GM21619 (cell line): ENCODE data around the gene PIGR.

Experiments
- ATAC-seq: cut with Tn5 transposase; IDR thresholded peaks from one replicate; pipeline ENCODE4 v1.9.1; 2021; ENCODE audit not compliant: unreplicated experiment

Gene PIGR, protein sequence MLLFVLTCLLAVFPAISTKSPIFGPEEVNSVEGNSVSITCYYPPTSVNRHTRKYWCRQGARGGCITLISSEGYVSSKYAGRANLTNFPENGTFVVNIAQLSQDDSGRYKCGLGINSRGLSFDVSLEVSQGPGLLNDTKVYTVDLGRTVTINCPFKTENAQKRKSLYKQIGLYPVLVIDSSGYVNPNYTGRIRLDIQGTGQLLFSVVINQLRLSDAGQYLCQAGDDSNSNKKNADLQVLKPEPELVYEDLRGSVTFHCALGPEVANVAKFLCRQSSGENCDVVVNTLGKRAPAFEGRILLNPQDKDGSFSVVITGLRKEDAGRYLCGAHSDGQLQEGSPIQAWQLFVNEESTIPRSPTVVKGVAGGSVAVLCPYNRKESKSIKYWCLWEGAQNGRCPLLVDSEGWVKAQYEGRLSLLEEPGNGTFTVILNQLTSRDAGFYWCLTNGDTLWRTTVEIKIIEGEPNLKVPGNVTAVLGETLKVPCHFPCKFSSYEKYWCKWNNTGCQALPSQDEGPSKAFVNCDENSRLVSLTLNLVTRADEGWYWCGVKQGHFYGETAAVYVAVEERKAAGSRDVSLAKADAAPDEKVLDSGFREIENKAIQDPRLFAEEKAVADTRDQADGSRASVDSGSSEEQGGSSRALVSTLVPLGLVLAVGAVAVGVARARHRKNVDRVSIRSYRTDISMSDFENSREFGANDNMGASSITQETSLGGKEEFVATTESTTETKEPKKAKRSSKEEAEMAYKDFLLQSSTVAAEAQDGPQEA

DNA sequence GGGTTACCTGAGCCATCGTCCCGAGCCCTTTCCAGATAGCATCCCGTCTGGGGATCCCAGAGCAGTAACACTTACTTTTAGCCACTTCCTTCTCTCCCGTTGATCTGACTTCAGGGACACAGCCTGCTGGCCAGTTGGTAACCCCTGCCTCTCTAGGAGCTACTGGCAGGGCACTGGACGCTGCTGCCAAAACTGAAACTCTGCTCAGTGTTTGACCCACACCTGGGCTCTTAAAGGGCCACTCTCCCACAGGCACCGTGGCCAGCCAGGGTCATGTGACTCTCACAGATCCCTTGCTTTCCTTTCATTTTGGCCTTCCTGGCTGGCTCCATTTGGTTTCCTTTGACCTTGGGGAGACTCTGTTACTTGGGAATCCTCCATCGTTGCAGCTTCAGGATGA is at the start of gene PIGR:
Gene PIGR, minus strand, starts transcription at position 206 of the 400 bp plus-strand sequence. CDS start 5,935 bp downstream, outside the sequence.
- no peak for ATAC-seq

DNA sequence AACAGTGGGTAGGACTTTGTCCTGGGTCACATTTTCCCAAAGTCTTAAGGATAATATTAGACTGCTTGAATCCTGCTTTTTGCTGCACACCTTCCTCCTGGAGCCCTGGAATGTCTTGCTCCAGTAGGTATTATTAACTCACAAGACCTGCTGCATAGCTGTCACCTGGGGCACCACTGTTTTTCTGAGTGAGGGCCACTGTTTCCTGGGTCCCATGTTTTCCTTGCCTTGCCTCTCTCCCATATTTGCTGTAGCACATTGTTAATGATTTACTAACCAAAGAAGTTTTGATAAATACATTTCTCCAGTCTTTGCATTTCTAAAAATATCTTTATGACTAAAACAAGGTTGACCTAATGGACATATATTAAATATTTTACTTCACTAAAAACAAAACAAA is 46.5 kb upstream of the PIGR start:
- ATAC-seq: no peak

DNA sequence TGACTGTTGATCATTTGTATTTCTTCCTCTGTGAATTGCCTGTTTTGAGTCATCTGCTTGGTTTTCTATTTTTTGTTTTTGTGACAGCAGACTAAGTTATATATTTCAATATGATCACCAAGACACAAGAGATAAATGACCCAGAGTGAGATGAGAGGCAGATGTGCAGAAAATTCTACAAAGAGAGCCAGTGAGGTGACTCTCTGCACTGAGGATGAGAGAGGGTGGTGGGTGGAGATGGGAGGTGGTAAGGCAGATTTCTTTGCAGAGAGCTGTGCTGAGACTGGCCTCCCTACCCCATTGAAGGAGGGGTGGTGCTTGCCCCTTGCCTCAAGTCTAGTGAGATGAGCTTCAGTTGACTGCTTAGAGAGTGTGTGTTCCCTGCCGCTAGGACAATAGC is 41.6 kb upstream of the PIGR start:
- no peak for ATAC-seq

DNA sequence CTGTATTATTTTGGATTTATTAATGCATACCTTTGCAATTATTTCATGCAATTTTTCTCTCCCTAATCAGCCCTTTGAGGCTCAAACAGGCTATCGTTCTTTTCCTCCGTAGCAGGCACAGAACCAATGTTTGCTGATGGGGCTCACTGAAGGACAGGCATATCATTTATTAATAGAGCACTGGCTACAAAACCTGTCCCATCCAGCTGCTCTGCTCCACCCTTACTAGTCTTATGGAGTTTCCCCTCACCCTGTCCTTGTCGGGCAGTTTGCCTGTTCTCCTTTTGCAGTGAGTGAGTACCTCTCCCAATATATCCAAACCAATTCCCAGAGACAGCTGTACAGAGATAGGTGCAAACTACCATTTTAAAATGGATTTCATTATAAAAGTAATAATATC is 40.6 kb upstream of the PIGR start:
- ATAC-seq: no peak

DNA sequence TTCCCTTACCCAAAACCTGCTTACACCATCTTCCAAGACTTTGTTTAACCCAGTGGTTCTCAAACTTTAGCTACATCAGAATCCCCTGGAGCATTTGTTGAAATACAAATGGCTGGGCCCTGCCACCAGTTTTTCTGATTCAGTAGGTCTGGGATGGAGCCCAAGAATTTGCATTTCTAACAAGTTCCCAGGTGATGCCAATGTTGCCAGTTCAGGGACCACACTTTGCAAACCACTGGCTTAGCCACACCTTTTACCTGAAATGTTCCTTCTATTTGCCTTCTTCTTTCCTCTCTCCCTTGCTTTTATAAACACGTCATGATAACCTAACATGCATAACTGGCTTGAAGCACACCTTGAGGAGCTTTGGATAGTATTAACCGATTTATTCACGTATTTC is 40.1 kb upstream of the PIGR start:
- ATAC-seq: no peak

DNA sequence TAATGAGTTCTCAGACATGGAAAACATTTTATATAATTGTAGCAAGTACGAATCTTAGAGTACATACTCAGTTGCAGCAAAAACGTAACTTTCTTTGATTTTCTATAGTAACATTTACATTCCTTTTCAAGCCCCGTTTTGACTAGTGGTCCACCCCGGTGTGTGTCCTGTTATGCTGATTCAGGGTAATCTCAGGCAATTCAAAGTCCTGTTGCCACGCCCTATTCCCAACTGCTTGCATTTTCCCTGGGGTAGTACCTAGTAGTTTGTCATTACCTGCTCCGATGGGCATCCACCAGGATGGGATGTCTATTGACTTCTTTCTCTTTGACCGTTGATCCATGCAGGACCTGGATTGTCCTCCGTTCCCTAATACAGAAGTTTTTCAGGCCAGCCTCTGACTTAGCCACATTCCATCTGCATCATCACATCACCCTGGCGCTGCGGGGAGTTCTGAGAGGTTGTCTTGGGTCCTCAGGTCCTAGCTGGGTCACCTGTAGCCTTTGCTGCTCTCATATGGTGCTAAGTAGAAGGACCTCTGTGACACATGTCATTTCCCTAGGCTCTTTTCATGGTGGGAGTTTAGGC is 39.0 kb upstream of the PIGR start:
- no peak for ATAC-seq

DNA sequence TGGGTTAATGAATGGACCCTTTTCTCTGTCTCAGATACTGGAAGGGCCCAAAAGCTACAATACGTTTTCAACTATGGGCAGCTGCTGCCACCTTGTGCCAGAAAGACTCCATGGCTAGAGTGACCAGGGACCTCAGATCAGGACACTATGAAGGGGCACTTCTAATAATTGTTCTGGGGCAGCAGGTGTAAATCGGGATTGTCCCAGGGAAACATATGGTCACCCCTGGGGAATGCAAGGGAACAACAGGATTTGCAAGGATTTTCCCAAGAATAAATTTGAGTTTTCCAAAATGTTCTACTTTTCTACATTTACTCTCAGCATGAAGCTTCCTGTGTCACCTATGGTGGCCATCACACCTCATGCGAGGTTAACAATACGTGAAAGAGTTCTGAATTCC is 36.0 kb upstream of the PIGR start:
- ATAC-seq: peak; percentile 82

DNA sequence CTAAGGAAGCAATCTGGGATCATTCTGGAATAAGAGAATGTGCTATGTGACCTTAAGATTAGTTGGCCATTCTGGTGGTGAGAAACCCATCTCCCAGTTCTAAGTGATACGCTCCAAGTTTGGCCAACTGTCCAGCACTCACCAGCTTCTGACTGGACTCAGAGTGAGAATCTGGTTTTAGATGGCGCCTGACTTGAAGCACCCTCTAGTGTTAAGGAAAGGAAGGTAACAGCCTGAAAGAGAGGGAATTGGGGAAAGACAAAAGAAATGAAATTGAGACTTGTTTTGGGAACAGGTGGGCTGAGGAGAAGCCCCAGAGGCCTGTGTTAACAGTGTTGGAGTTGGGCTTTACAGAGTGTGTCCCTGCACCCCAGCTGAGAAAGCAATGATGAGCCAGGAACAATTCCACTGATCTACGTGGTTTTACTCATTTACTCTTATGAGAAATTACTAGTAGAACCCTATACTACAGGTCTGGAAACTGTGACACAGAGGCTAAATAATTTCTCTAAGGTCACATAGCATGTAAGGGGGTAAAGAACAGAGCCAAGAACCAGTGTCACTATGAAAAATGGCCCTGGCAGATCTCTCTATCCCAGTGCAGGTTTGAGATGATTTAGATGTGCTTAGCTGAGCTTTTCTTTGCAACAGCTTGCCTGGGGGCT is 33.2 kb upstream of the PIGR start:
- ATAC-seq: no peak

DNA sequence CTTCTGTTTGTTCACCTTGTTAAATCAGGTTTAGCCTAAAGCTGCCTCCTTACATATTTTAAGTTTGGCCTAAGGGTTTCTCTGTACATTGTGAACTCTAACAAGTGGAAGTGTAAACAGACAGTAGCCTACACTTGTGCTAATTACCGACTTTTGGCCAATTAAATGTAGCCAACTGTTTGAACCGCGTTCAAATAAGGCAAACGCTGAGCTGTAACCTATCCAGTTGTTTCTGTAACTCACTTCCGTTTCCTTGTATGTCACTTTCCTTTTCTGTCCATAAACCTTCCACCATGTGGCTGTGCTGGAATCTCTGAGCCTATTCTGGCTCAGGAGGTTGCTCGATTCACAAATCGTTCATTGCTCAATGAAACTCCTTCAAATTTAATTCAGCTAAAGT is 32.0 kb upstream of the PIGR start:
- no peak for ATAC-seq

DNA sequence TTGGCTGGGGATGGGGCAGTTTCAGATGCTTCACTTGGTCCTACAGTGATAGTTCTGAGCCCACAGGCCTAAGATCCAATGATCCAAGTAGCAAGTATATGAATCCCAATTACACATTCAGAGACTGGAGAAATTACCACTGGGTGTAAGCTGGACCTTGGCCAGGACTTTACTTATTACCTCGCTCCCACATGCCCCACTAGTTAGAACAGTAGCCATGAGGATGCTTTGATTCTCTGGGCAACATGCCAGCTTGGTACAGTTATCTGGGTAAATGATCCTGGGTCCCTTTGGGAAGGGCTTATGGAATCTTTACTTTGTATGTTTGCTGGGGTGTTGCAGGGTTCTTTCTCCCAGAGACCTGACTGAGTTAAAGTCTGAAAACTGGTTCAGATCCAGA is 29.0 kb upstream of the PIGR start:
- no peak for ATAC-seq

DNA sequence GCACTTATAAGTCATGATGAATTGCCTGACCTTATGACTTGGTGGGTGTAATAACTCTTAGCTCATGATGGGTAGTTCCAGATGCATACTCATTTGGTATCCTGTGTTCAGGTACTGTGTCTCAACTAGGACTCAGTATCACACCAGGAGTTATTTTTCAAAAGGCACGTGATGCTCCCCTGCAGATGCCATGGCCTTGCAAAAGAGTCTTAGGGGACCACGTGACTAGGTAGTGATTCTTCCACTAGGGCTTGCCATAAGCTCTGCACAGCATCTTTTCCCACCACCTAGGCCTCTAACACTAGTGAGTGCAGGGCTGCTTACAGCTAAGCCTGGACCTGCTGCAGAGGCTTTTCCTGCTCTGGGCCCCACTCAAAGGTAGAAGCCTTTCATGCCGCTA is 27.9 kb upstream of the PIGR start:
- no peak for ATAC-seq

DNA sequence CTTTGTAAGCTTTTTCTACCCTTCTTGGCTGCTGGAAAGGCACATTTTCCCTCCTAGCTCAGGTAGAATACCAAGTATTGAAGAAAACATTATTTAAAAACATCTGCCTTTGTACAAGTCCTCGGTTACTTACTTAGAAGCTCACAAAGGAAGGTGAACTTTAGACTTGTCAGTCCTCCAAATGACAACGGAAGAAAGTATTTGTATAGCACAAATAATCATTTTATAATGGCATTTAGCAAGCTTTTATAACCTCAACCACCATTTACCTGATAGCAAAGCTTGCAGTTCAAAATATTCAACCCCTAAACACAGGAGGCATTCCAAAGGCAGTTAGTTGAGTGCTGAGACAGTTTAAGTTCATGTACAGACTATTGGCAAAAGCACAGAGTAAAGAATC is 26.5 kb upstream of the PIGR start:
- ATAC-seq: no peak

DNA sequence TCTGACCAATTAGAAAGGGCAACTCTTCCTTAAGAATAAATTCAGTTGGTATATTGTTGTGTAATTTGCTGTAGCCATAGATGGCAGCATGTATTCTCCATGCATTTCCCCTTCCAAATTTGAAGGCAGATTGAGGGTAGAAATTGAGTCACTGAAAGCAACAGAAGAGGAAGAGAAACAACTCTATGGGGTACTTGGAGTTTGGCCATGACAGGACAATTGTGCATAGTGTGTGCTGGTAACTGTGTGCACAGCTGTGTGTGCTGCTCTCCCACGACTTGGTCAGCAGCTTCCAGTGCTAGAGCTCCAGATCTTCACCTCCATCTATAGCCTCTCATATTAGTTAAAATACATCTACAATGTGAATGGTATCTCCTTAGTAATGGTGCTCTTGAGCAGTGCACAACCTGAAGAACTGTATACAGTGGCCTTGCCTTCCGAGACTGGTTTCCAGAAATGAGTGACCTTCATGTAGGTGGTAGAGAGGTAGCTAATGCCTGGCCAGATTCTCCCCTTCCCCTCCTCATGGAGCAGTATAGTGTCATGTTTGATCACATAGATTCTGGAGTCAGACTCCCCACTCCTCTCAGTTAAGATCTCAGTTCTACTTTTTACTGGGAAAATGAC is 24.9 kb upstream of the PIGR start:
- ATAC-seq: peak; percentile 46

DNA sequence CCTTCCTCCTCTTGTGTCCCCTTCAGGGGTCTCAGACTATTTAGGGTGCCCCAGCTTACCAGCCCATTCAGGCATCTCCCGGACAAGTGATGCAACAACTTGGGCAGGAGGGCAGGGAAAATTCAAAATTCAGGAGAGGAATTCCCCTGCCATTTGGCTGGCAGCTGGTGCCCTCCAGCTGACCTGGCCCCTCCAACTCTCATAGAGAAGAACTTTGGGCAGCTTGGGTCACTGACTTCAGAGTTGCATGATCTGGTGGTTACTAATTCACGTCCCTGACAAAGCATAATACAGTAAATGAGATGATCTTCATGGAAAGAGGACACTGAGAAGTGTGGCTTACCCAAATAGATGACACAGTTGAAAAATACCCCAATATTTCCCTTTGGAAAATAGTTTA is 24.2 kb upstream of the PIGR start, which contains the start of gene FCAMR:
Gene FCAMR, minus strand, starts transcription at position 15 of the 400 bp plus-strand sequence. CDS start 335 bp downstream, outside the sequence.
- ATAC-seq: no peak

DNA sequence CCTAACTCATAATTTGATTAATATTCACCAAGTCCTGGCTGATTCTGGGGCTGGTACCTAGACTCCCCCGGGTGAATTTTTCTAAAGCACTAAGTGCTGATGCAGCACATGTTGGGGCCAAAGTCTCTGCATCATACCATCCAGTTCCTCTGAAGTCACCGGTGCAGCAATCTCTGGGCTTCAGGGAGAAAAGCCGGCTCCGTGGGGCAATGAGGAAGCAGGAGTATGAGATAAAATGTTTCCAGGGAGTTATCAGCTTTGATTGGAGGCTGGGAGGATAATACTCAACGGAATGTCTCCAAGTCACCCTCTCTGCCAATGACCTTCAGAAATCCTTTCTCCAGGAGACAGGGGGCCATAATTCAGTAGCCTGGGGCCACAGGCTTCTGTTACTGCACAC is 22.8 kb upstream of the PIGR start:
- ATAC-seq: no peak

DNA sequence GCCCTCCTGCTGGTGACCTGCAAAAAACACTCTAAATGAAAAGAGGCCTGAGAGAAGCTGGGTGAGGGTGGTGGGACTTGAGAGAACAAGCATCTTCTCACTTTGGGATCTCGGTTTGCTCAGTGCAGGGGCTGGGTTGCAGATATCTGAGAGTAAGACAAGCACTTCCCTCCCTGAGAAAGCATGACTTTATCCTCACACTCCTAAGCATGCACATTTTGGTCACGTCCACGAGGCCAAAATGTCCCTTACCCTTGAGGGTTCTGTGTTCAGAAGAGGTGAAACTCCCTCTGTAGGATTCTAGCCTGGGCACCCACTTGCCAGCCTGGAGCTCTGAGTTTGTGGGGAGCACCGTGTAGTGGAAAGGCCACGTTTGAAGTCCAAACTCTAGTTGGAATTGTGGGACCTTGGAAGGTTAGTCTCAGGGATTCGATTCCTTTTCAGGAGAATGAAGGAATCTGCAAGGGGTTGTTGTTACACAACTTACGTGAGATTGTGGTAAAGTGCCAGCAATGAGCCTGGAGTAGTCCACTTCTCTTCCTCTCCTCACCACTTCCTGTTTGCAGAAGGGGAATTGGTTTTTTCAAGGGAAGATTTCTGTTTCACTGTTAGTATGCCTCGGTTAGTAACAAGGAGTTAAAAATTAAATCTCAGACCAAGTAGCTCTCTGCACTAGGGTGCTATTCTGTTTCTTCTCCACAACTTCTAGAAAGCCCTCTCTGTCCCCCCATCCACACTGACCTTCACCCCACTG is 21.0 kb upstream of the PIGR start:
- ATAC-seq: peak; percentile 70

DNA sequence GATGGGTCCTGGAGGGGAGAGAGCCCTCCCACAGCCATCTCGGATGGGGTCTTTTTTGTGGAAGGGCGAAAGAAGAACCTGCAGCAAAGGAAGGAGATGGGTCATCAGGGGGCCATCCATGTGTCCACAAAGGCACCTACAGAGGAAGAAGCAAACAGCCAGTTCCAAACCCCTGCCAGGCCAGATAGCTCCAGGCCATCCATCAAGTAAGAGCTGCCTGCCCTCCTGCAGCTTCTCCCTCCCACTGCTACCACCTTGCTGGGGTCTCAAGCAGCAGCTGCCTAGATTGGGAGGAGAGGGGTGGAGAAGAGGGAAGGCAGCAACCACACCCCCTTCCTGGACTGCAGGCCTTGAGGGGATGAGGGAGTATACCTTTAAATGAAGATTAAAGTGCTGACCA is 19.5 kb upstream of the PIGR start:
- ATAC-seq: no peak

DNA sequence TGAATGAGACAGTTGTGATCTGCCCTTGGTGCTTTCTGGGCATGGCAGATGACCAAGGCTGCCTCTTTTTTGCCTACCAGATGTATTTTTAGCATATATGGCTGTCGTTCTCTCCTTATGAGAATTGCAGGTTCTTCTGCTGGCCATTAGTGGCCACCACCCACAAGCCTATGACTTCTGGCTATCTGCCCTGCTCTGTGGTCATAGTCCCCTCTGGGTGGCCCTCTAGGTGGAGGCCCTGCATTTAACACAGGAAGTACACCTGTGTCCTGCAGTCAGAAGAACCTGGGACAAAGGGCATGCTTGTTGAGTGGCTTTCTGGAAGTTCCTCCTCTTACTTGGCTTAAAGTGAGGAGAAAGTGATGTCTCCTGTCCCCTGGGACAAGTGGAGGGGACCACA is 17.5 kb upstream of the PIGR start:
- ATAC-seq: no peak

DNA sequence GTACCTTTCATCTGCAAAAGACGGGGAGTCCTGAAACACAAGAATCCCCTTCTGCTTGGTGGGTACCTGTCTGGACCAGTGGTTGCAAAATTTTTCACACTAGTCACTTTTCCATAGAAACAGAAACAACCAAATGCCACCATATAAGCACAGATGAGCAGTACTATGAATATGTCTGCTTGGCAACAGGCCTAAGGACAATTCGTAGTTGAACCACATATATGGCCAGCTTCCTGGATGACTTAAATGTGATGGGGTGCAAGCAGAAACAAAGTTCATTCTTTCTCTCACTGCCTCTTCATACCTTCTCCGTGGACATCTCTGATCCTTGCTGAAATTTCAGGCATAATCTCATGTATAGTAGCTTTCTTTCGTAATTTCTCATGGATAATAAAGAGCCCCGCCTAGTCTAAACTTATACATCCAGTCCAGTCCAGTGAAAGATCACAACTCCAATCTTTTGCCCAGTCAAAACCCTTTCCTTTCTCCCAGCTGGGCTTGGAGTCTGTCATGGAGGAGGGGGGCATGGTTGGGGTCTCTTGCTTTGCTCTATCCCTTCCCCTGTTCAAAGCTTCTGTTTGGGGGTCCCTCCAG is 16.9 kb upstream of the PIGR start:
- no peak for ATAC-seq

DNA sequence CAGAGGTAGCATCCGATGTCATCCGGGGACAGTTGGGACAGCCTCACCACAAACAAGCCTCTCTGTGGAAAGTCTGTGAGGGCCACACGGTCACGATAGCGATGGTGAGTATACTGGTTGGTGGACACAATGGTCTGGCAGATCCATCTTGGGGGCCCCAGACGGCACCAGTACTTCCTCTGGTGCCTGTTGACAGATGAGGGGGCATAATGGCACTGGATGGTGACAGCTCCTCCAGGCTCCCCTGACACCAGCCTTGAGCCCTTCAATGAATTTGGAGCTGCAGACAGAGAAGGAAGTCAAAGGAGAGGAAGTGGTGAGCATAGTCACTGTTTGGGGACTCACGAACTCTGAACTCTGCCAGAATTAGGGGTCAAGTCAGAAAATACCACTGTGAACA is 16.0 kb upstream of the PIGR start:
- no peak for ATAC-seq
